RWPE2 (cell line): Measurements from ENCODE around the gene GLCE.
"Not testable (repeated sequence)": the region's sequence is repeated elsewhere in the genome, so short reads cannot be mapped to it uniquely, and the experiment has no call there.

Experiments
- ATAC-seq: fragments of 200-7000 bp; cut with Tn5 transposase; 3 replicates; pipeline ENCODE4 v1.9.1; 2021; ENCODE audit warnings: low read depth
- DNase-seq: peaks from one replicate; pipeline ENCODE4 v3.0.0-alpha.2; 2020; ENCODE audit warnings: low spot score
- H3K27ac ChIP-seq: fragments of 450-650 bp; 2 replicates; pipeline ENCODE4 v1.5.1; 2017; ENCODE audit warnings: mild to moderate bottlenecking; ENCODE audit not compliant: poor library complexity, severe bottlenecking
- H3K27me3 ChIP-seq: fragments of 250-450 bp; sonication (Bioruptor Pico); 2 replicates; pipeline ENCODE4 v1.5.1; 2021; ENCODE audit warnings: mild to moderate bottlenecking, moderate library complexity; ENCODE audit not compliant: insufficient read depth, poor library complexity, severe bottlenecking
- H3K36me3 ChIP-seq: fragments of 250-450 bp; sonication (Bioruptor Pico); 2 replicates; pipeline ENCODE4 v1.5.1; 2020; ENCODE audit warnings: low read depth, mild to moderate bottlenecking, moderate library complexity
- H3K4me1 ChIP-seq: fragments of 250-450 bp; sonication (Bioruptor Pico); 2 replicates; pipeline ENCODE4 v1.5.1; 2021; ENCODE audit warnings: mild to moderate bottlenecking, moderate library complexity; ENCODE audit not compliant: insufficient read depth, poor library complexity, severe bottlenecking
- H3K4me3 ChIP-seq: fragments of 250-450 bp; sonication (Bioruptor Pico); 2 replicates; pipeline ENCODE4 v1.5.1; 2021; ENCODE audit warnings: mild to moderate bottlenecking, moderate library complexity; ENCODE audit not compliant: severe bottlenecking
- H3K9me3 ChIP-seq: fragments of 250-450 bp; sonication (Bioruptor Pico); 2 replicates; pipeline ENCODE4 v1.5.1; 2021; ENCODE audit warnings: mild to moderate bottlenecking, moderate library complexity; ENCODE audit not compliant: severe bottlenecking
- TF ChIP-seq, protein P1 (sequence below): fragments of 450-650 bp; IDR thresholded peaks from one replicate; pipeline ENCODE4 v1.5.1; 2017; ENCODE audit warnings: mild to moderate bottlenecking, moderate library complexity; ENCODE audit not compliant: poor library complexity, severe bottlenecking

The GLCE gene

DNA sequence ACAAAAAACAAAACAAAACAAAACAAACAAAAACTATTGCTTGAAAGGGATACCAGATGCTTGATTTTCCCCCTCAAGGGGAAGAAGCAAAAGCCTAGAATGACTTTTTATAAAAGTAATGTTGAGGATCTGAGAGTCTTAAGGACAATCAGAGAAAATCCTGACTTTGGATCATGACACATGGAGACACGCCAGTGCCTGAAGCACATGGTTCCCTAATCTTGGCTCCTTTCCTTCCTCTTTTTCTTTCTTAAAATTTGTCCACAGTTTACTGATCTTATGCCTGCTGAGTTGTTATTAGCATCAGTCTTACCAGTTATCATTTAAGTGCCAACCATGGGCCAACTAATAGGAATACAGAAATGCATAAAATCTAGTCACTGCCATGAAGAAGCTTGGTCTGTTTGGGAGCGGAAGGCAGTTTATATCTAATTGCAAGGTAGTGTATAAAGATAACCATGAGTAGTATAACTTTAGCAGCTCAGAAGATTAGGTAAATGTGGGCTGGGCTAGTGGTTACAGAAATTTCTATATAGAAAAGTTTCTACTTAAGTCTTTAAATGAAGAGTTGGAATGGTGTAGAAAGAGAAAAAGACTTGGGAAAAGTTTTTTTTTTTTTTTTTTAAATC is 6.9 kb downstream of the GLCE start:
- TF ChIP-seq, protein P1, sequence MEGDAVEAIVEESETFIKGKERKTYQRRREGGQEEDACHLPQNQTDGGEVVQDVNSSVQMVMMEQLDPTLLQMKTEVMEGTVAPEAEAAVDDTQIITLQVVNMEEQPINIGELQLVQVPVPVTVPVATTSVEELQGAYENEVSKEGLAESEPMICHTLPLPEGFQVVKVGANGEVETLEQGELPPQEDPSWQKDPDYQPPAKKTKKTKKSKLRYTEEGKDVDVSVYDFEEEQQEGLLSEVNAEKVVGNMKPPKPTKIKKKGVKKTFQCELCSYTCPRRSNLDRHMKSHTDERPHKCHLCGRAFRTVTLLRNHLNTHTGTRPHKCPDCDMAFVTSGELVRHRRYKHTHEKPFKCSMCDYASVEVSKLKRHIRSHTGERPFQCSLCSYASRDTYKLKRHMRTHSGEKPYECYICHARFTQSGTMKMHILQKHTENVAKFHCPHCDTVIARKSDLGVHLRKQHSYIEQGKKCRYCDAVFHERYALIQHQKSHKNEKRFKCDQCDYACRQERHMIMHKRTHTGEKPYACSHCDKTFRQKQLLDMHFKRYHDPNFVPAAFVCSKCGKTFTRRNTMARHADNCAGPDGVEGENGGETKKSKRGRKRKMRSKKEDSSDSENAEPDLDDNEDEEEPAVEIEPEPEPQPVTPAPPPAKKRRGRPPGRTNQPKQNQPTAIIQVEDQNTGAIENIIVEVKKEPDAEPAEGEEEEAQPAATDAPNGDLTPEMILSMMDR: no peak
- Histone ChIP-seq H3K27ac (no peak overlapping the region), H3K27me3 (no peaks in the 10 kb centered on the region), H3K36me3 (no peaks in the 10 kb centered on the region), H3K4me3 (no peak overlapping the region), H3K9me3 (no peaks in the 10 kb centered on the region), H3K4me1 (peaks cover 6% of the 10 kb centered on the region)
- ATAC-seq (no peak), DNase-seq (no peak)

DNA sequence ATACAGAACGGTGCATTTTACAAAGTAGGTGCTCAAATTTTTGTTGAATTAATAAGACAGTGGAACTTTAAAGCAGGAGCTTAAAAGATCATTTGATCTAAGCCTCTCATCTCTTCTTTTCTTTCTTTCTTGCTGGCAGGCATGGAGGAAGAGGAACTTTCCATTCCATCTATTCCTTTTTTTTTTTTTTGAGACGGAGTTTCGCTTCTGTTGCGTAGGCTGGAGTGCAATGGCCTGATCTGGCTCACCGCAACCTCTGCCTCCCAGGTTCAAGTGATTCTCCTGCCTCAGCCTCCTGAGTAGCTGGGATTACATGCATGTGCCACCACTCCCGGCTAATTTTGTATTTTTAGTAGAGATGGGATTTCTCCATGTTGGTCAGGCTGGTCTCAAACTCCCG is 7.9 kb downstream of the GLCE start:
- not testable (repeated sequence) for ATAC-seq, H3K9me3 ChIP-seq, H3K27ac ChIP-seq

DNA sequence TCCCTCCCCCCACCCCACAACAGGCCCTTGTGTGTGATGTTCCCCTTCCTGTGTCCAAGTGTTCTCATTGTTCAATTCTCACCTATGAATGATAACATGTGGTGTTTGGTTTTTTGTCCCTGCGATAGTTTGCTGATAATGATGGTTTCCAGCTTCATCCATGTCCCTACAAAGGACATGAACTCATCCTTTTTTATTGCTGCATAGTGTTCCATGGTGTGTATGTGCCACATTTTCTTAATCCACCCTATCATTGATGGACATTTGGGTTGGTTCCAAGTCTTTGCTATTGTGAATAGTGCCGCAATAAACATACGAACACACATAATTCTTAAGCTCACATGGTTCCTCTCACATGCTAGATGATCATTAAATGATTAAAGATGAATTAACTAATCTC is 9.1 kb downstream of the GLCE start:
- ATAC-seq, H3K9me3 ChIP-seq, DNase-seq, H3K27me3 ChIP-seq, H3K4me3 ChIP-seq, H3K27ac ChIP-seq, H3K36me3 ChIP-seq: not testable (repeated sequence)
- peaks cover 16% of the 10 kb centered on the region for H3K4me1 ChIP-seq

More for the DNA sequence above, 7.9 kb downstream of the GLCE start:
- not testable (repeated sequence) for DNase-seq, H3K36me3 ChIP-seq, H3K27me3 ChIP-seq, H3K4me3 ChIP-seq
- peaks cover 16% of the 10 kb centered on the region for H3K4me1 ChIP-seq

DNA sequence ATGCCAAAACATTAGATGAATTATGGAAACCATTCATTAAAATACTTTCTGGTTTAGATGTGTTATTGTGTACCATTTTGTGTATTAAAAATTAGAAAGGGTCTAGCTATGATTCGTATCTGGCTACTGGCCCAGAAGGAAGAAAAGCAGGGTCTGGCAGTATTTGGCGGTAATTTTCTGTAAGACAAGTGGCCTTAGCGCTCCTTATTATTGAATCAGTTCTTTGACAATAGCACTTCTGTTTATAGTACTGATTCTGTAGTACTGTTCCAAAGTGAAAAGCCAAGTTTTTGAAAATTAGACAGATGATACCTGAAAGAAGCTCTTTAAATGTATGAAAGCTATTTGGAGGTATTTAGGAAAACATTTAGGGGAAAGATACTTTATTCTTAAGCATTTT is 10.2 kb downstream of the GLCE start:
- peaks cover 10% of the 10 kb centered on the region for H3K4me1 ChIP-seq
- H3K9me3 ChIP-seq: no peaks in the 10 kb centered on the region
- no peak overlapping the region for H3K27ac ChIP-seq
- no peak for ATAC-seq
- H3K27me3 ChIP-seq: no peaks in the 10 kb centered on the region
- no peak overlapping the region for H3K4me3 ChIP-seq
- DNase-seq: no peak
- TF ChIP-seq, protein P1: no peak
- no peaks in the 10 kb centered on the region for H3K36me3 ChIP-seq

DNA sequence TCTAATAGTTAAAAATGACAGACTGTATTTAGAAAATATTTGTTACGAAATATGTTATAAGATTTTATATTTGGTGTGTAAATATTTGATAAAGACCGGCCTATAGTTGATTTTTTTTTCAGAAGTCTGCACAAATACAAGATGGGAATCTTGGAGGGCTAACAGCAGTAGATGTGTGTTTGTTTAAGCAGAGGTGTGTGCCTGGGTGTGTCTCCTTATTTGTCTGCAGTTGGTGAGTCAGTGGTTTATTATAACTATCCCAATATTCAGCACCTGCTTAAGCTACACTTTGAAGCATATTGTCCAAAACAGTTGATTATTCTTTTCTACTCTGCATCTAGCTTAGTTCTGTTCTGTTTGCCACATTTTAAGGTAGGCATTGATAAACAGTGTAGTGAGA is 12.4 kb downstream of the GLCE start:
- TF ChIP-seq, protein P1: no peak
- peak; percentile 97 for ATAC-seq

DNA sequence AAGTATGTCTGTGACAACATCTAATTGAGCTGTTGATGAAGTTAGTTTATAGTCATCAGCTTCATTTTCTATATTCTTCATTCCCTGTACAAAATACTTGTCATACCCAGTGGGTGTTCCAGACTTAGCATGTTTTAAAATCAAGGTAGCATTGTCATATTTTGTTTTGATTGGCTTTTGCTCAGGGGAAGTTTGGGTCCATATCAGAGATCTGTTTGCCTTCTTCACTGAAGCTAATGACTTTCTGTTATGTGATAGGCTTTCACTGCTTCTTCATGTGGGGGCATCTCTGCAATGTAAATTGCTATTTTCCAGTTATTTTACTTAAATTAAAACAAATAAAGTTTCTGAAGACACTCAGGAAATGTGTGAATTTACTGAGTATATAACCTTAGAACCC is 15.1 kb downstream of the GLCE start:
- H3K9me3 ChIP-seq: no peaks in the 10 kb centered on the region
- no peaks in the 10 kb centered on the region for H3K36me3 ChIP-seq
- no peak overlapping the region for H3K4me3 ChIP-seq
- TF ChIP-seq, protein P1: no peak
- no peaks in the 10 kb centered on the region for H3K27me3 ChIP-seq
- DNase-seq (no peak), ATAC-seq (no peak)
- peaks cover 10% of the 10 kb centered on the region for H3K4me1 ChIP-seq
- H3K27ac ChIP-seq: no peak overlapping the region

More for the DNA sequence above, 12.4 kb downstream of the GLCE start:
- Histone ChIP-seq H3K27me3 (no peaks in the 10 kb centered on the region), H3K27ac (no peak overlapping the region), H3K36me3 (no peaks in the 10 kb centered on the region), H3K9me3 (no peaks in the 10 kb centered on the region), H3K4me1 (peaks cover 10% of the 10 kb centered on the region), H3K4me3 (no peak overlapping the region)
- DNase-seq: no peak
